HG03039 (cell line): ENCODE results near the gene PYGM.

Source experiments
- ATAC-seq: cut with Tn5 transposase; IDR thresholded peaks from one replicate; pipeline ENCODE4 v1.9.1; 2021; ENCODE audit warnings: mild to moderate bottlenecking, moderate library complexity; ENCODE audit not compliant: unreplicated experiment

The PYGM gene

GRCh38 chr11:64754124-64754918 lies 5.5 kb downstream of the PYGM start:
- no peak for ATAC-seq

GRCh38 chr11:64753380-64754123 lies 6.2 kb downstream of the PYGM start:
- ATAC-seq: no peak

GRCh38 chr11:64753019-64753379 lies 6.8 kb downstream of the PYGM start:
- ATAC-seq: no peak

- ATAC-seq: no peak
These were observed 7.4 kb downstream of the PYGM start for GRCh38 chr11:64752175-64752970.

GRCh38 chr11:64751580-64751979 lies 8.2 kb downstream of the PYGM start:
- no peak for ATAC-seq

- ATAC-seq: no peak
These were observed 8.6 kb downstream of the PYGM start for GRCh38 chr11:64751136-64751535.

GRCh38 chr11:64750361-64751054 lies 9.3 kb downstream of the PYGM start:
- ATAC-seq: no peak

GRCh38 chr11:64747961-64748665 lies 11.7 kb downstream of the PYGM start:
- no peak for ATAC-seq

GRCh38 chr11:64746486-64746885 lies 13.3 kb downstream of the PYGM start:
- ATAC-seq: no peak

- ATAC-seq: no peak
These were observed 14.0 kb downstream of the PYGM start for GRCh38 chr11:64745521-64746328.

GRCh38 chr11:64745189-64745520 lies 14.6 kb downstream of the PYGM start:
- ATAC-seq: no peak

GRCh38 chr11:64744544-64745188 lies 15.1 kb downstream of the PYGM start:
- no peak for ATAC-seq

- no peak for ATAC-seq
These were observed 15.9 kb downstream of the PYGM start, which contains the start of gene RASGRP2 for GRCh38 chr11:64743591-64744543. Gene RASGRP2 (minus strand): TSS chr11:64744142. CDS start chr11:64742866, 1,276 bp downstream.

GRCh38 chr11:64742889-64743590 lies 16.7 kb downstream of the PYGM start:
- ATAC-seq: no peak

GRCh38 chr11:64742087-64742888 lies 17.5 kb downstream of the PYGM start:
- no peak for ATAC-seq

GRCh38 chr11:64741375-64742086 lies 18.2 kb downstream of the PYGM start:
- ATAC-seq: no peak
